Measurements from ENCODE around the gene TCP1. TPM values are rescaled to one million over a fixed set of nuclear protein-coding genes. Genes with fewer than 3 reads are reported as not detected.

The TCP1 gene
- total RNA-seq, 1 donor: 170 TPM

DNA sequence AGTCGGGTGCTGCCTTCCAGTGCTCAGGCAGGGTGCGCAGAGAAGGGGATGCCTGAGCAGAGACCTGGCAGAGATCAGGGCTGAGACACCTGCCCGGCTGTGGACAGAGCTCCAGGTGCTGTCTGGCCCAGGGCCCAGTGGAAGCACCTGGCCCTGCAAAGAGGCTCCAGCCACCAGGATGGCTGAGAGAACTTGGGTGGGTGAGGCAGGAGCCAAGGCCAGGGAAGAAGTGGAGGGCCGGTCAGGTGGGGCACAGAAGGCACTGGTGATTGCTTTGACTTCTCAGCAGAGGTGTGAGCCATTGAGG, 41.9 kb upstream of the TCP1 start:
- Histone ChIP-seq H3K9me3 (ENCODE audit: low read depth, low read length) (no peaks in the 10 kb centered on the region), H3K27me3 (ENCODE audit: insufficient read depth, low read length) (no peaks in the 10 kb centered on the region), H3K4me2 (ENCODE audit: insufficient read depth, low read length) (no peak overlapping the region), H3K4me3 (ENCODE audit: insufficient read depth, low read length) (no peak overlapping the region), H3K79me2 (ENCODE audit: insufficient read depth, low read length) (no peaks in the 10 kb centered on the region), H3K36me3 (ENCODE audit: insufficient read depth, low read length) (no peaks in the 10 kb centered on the region), H2AFZ (ENCODE audit: low read length) (no peak overlapping the region), H3K27ac (ENCODE audit: low read depth, low read length) (no peak overlapping the region), H4K20me1 (ENCODE audit: insufficient read depth, low read length) (no peaks in the 10 kb centered on the region), H3K4me1 (ENCODE audit: insufficient read depth, low read length) (peaks cover 17% of the 10 kb centered on the region)
- DNase-seq (ENCODE audit: insufficient read length, low spot score, missing footprints): no peak
- TF ChIP-seq, protein P1, sequence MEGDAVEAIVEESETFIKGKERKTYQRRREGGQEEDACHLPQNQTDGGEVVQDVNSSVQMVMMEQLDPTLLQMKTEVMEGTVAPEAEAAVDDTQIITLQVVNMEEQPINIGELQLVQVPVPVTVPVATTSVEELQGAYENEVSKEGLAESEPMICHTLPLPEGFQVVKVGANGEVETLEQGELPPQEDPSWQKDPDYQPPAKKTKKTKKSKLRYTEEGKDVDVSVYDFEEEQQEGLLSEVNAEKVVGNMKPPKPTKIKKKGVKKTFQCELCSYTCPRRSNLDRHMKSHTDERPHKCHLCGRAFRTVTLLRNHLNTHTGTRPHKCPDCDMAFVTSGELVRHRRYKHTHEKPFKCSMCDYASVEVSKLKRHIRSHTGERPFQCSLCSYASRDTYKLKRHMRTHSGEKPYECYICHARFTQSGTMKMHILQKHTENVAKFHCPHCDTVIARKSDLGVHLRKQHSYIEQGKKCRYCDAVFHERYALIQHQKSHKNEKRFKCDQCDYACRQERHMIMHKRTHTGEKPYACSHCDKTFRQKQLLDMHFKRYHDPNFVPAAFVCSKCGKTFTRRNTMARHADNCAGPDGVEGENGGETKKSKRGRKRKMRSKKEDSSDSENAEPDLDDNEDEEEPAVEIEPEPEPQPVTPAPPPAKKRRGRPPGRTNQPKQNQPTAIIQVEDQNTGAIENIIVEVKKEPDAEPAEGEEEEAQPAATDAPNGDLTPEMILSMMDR (IDR thresholded peaks at IDR 0.05; ENCODE audit: extremely low read depth, low read depth, low read length): no peak

DNA sequence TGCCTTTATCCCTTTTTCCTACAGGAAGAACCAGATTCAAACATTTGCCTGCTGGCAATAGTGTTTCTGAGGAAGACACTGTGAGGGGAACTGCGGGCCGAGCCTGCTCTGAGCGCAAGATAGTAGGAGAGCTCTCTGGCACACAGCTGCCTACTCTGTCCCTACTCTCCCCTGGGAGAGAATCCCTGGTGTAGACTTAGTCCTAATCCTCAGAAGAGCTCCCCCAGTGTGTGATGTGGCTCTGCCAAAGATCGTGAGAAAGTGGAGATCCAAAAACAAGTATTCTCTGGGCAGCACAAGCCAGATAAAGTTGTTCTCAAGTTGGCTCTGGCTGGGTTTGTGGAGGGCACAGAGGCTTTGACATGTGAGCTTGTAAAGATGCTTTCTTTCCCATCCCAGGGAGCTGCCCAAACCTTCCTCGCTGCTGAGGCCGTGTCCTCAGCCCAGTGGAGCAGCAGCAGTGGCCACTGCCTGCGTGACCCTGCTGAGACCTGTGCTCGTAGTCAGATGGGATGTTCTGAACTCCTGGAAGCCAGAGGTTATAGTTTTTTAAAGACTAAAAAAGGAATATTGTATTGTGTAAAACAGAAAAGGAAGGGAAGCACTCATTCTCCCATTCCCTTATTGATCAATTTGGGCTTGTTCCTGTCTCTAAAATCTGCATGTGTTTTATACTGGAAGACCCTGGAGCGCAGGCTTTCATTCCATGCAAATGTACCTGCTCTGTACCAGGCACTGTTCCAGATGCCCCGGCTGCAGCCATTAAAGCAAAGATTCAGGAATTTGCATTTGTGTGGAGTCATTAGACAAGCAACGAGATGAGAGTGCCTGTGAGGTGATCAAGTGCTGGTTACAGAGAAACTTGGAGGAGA, 41.3 kb upstream of the TCP1 start:
- Histone ChIP-seq H3K27me3 (ENCODE audit: insufficient read depth, low read length) (no peaks in the 10 kb centered on the region), H4K20me1 (ENCODE audit: insufficient read depth, low read length) (no peaks in the 10 kb centered on the region), H3K27ac (ENCODE audit: low read depth, low read length) (no peak overlapping the region), H2AFZ (ENCODE audit: low read length) (no peak overlapping the region), H3K79me2 (ENCODE audit: insufficient read depth, low read length) (no peaks in the 10 kb centered on the region), H3K4me2 (ENCODE audit: insufficient read depth, low read length) (no peak overlapping the region), H3K9me3 (ENCODE audit: low read depth, low read length) (no peaks in the 10 kb centered on the region), H3K4me3 (ENCODE audit: insufficient read depth, low read length) (no peak overlapping the region), H3K36me3 (ENCODE audit: insufficient read depth, low read length) (no peaks in the 10 kb centered on the region), H3K4me1 (ENCODE audit: insufficient read depth, low read length) (peaks cover 17% of the 10 kb centered on the region)
- DNase-seq (ENCODE audit: insufficient read length, low spot score, missing footprints): no peak
- TF ChIP-seq, protein P1 (IDR thresholded peaks at IDR 0.05; ENCODE audit: extremely low read depth, low read depth, low read length): no peak

DNA sequence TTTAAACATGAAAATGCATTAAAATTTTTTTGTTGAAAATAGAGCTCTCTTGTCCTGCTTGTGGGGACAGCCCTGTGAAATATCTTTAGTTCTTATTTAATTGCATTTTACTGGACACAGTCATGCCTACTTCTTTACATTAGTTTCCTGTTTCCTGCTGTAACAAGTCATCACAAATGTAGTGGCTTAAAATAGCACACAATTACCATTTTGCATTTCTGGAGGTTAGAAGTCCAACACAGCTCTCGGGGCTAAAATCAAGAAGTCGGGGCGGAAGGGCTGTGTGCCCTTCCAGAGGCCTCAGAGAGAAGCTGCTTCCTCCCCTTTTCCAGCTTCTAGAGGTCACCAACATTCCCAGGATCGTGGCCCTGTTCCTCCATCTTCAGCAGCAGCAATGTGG, 40.1 kb upstream of the TCP1 start:
- H3K4me1 ChIP-seq (ENCODE audit: insufficient read depth, low read length): peaks cover 15% of the 10 kb centered on the region
- no peak for DNase-seq (ENCODE audit: insufficient read length, low spot score, missing footprints)
- no peak overlapping the region for H2AFZ ChIP-seq (ENCODE audit: low read length)
- H3K79me2 ChIP-seq (ENCODE audit: insufficient read depth, low read length): no peaks in the 10 kb centered on the region
- H3K36me3 ChIP-seq (ENCODE audit: insufficient read depth, low read length): no peaks in the 10 kb centered on the region
- no peaks in the 10 kb centered on the region for H3K9me3 ChIP-seq (ENCODE audit: low read depth, low read length)
- no peak overlapping the region for H3K27ac ChIP-seq (ENCODE audit: low read depth, low read length)
- H4K20me1 ChIP-seq (ENCODE audit: insufficient read depth, low read length): no peaks in the 10 kb centered on the region
- TF ChIP-seq, protein P1 (IDR thresholded peaks at IDR 0.05; ENCODE audit: extremely low read depth, low read depth, low read length): no peak
- H3K4me3 ChIP-seq (ENCODE audit: insufficient read depth, low read length): no peak overlapping the region
- H3K27me3 ChIP-seq (ENCODE audit: insufficient read depth, low read length): no peaks in the 10 kb centered on the region
- H3K4me2 ChIP-seq (ENCODE audit: insufficient read depth, low read length): no peak overlapping the region

DNA sequence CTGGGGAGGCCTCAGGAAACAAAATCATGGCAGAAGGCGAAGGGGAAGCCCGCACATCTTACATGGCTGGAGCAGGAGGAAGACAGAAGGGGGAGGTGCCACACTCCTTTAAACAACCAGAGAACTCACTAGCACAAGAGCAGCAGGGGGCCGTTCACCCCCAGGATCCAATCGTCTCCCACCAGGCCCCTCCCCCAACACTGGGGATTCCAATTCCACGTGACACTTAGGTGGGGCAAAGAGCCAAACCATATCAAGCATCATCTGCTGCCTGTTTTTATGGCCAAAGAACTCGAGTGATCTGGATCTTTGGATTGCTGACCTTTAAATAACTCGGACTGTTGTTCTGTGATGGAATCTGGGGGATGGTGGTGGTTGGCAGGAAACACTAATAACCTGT, 38.7 kb upstream of the TCP1 start:
- Histone ChIP-seq H4K20me1 (ENCODE audit: insufficient read depth, low read length) (no peaks in the 10 kb centered on the region), H3K36me3 (ENCODE audit: insufficient read depth, low read length) (no peaks in the 10 kb centered on the region), H3K4me3 (ENCODE audit: insufficient read depth, low read length) (no peak overlapping the region), H3K27me3 (ENCODE audit: insufficient read depth, low read length) (no peaks in the 10 kb centered on the region), H3K4me2 (ENCODE audit: insufficient read depth, low read length) (no peak overlapping the region), H3K27ac (ENCODE audit: low read depth, low read length) (no peak overlapping the region), H3K4me1 (ENCODE audit: insufficient read depth, low read length) (peaks cover 5% of the 10 kb centered on the region), H2AFZ (ENCODE audit: low read length) (peak overlapping the region; percentile 22), H3K9me3 (ENCODE audit: low read depth, low read length) (no peaks in the 10 kb centered on the region), H3K79me2 (ENCODE audit: insufficient read depth, low read length) (no peaks in the 10 kb centered on the region)
- TF ChIP-seq, protein P1 (IDR thresholded peaks at IDR 0.05; ENCODE audit: extremely low read depth, low read depth, low read length): no peak
- no peak for DNase-seq (ENCODE audit: insufficient read length, low spot score, missing footprints)
